CD4-positive, alpha-beta T cell treated with Interleukin-12 subunit alpha and Interleukin-12 subunit beta, for 1 hour (primary cell): Measurements from ENCODE around the gene EXOSC2.

Experiments used
- DNase-seq: peaks from one replicate; pipeline ENCODE4 v3.0.0-alpha.2; 2020

Gene EXOSC2

DNA sequence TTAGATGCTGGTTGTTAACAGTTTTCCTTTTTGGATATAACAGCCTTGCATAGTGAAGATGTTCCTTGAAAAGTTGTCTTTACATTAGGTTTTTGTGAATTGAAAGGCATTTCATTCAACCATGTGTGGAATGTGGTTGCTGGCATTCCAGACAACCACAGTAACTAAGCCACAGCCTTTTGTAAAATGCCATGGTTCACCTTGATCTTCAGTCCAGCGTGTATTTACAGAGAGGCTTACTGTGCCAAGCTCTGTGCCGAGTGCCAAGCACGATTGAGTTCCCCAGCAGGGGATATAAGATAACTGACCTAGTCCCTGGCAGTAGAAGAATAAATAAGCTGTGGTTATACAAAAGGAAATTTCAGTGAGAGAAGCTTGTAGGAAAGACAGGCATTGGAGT, 4.9 kb downstream of the EXOSC2 start:
- no peak for DNase-seq

DNA sequence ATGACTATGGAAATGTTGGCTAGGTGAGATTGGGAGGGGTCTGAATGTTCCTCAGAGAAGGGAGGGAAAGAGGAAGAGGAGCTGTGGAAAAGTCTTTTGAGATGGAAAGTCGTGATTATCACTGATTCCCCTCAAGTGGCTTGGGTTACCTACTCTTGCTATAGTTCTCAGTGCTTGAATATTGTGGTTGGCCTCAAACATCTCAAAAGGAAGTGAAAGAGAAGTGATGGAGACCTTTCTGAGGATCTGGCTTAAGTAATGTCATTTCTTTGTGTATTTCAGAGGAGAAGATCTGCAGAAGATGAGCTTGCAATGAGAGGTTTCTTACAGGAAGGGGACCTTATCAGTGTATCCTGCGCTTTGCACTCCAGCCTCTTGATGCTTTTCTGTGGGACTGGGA, 5.5 kb downstream of the EXOSC2 start:
- no peak for DNase-seq

DNA sequence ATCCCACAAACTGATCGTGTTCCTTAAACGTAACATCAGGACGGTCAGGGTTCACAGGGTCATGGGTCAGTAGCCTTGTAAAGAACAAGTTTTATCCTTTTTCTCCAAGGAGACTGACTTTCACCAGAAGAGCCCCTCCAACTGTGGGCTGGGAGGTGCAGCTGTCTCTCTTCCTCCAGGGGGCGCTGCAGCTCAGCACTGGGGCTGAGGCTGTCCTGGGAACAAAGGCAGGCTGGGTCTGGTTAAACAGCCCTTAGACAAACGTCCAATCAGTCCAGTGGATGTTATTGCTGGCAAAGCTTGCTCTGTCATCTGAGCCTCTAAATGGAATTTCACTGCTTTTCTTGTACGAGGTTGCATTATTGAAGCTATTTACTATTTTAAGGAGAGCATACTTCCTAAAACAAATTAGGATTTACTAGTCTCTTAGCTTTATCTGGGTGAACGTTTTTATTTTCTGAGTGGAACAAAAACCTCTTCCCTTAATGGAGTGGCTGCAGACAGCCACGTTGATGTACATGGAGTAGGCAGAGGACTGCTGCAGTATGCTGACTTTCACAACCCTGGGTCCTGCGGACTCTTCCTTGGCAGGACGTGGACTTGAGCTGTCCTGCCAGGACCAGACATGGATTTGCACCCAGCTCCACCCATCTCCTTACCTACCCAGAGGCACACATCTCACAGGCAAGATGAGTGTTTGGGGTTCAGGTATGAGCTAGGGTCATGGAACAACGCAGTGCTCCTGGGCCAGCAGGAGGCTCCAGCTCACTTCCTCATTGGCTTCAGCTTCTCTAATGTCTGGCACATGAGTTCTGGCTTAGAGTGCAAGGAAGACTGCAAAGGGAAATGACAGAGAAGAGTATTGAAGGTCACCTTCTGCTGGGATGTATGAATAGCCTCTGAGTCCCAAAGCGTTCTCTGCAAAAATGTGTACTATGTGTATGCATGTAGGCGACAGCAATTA, 7.8 kb downstream of the EXOSC2 start:
- peak; percentile 70 for DNase-seq

DNA sequence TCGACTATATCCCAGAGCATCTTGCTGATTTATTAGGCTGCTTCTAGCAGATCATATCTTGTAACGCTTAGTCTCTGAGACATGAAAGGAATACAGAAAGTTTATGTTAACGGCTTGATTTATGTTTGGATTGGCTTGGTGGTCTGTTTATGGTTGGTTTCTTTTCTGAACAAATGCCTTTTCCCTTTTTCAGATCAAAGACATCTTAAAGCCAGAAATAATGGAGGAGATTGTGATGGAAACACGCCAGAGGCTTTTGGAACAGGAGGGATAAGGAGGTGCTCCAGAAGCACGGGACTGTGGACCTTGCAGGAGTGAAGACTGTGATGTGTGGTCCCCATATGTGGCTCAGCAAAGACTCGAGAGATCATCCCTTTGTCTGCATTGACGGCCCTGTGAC, 9.9 kb downstream of the EXOSC2 start:
- no peak for DNase-seq

DNA sequence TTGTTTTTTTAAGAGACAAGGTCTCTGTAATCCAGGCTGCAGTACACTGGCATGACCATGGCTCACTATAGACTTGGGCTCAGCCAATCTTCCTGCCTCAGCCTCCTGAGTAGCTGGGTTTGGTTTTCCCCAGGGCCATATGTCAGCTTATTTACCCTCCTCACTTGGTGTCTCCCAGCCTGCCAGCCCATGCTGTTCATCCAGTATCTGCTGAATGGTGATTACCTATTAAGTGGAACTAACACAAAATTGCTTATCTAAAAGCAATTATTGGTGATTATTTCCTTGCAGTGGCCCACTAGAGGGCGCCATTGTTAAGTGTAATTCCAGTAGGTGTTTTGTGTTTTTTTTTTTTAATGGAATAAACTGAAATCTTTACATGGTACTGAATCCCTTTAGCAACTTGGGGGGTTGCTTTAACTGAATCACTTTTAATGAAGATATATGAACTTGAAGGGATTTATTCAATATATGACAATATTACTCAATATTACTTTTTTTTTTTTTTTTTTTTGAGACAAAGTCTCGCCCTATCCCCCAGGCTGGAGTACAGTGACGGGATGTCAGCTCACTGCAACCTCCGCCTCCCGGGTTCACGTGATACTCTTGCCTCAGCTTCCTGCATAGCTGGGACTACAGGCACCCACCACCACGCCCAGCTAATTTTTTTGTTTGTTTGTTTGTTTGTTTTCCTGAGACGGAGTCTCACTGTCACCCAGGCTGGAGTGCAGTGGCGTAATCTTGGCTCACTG, 13.8 kb downstream of the EXOSC2 start:
- peak; percentile 75 for DNase-seq

DNA sequence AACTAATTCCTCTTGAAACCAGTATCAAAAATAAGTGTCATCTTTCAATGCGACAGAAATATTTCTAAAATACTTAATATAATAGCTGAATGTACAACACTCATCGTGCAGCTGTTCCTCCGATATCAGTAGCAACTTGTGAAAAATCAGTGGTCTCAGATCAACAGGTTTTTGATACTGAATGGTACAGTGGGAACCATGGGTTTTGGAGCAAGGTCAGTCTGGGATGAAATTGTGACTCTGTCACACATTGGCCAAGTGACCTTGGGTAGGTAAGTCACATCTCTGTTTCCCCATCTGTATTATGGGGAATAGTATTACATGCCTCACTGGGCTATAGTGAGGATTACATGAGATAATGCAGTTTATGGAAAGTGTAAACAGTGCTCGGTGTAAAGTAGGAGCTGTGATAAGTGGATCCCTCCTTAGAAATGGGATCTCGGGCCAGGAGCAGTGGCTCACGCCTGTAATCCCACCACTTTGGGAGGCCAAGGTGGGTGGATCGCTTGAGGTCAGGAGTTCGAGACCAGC, 17.3 kb downstream of the EXOSC2 start:
- no peak for DNase-seq

DNA sequence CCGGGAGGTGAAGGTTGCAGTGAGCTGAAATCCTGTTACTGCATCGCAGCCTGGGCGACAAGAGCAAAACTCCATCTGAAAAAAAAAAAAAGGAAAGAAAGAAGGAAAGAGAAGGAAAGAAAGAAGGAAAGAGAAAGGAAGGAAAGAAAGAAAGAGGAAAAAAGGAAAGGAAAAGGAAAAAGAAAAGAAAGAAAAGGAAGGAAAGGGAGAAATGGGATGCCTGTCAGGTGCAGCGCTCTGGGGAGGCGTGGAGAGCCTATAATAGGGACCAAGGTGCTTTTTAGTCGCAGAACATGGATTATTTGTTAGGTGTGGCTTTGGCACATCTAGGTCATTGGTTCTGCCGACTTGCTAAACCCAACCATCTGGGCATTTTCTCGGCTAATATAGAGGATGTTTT, 17.9 kb downstream of the EXOSC2 start:
- no peak for DNase-seq

DNA sequence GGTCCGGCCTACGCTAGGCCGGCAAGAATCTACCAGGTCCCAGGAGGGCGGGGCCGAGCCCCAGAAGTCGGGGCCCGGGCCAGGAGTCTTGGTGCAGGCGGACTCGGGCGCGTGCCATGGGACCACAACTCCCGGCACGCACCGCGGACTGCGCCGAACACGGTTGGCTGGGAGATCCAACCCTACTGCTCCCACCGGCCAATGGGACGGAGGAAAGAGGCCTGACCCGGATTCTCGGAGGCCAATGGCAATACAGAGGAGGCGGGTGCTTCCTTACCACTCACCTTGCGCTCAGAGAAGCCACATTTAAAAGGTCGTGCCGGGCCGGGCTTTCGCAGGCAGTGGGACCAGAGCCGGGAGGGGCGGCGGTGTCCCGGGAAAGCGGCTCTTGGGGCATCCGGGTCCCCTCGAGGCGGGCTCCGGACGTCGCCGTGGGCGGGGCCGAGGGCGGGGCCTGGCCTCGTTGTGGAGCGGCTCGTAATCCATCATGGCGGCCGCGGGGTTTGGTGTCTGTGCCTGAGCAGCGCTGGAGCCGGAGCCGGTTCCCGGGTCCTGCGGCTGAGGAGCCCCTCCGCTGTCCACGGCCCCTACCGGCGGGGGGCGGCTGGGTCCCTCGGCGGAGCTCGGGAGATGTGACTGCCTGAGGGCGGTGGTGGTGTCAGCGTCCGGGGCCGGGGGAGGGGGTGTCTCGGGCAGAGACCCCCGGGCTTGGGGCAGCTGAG, 19.1 kb downstream of the EXOSC2 start:
- peak; percentile 96 for DNase-seq

DNA sequence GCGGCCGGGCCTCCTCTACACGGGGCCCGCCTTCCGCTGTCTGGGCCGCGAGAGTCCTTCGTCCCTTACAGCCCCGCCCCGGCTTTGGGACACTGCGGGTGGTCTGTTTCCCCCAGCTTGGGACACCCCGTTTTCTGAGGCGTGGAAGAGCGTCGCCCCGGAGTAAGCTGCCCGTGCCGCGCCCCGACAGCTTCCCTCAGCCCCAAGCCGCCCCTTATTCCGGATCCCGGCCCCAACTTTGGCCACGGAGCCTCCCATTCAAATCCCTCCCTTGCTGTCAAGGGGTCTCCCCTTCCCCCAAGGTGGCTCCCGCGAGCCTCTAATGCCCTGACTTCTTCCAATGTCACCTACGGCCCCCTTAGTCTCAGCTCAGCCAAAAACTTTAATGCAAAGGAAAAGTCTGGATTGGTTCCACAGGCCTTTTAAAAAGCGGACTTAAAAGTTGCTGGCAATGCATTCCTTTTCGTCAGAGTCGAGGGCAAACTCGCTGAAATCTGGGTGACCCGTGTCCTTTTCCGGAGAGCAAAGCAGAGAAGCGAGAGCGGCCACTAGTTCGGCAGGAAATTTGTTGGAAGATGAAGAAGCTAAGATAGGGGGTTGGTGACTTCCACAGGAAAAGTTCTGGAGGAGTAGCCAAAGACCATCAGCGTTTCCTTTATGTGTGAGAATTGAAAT, 19.8 kb downstream of the EXOSC2 start:
- DNase-seq, result no peak

DNA sequence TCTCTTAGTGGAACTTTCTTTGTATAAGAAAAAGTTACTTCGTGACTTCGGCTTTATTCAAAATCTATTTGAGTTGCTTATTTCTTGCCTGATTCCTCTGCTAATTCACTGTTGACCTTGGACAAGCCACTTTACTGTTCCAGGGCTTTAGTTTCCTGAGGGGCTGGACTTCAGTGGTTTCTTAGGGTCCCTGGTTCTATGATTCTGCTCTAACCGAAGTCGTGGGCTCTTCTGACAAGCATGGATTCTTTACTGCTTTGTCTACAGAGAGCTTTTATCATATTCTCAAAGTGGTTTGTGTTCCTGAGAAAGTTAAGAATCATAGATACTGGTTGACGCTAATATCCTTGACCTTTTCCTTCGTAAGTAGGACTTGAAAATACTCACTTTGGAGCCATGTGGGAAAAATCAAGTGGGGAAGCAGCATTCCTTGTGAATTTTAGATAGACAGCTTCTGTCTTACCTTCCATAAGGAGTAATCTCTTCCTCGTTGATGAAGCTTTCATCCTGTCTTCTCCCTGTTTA, 21.1 kb downstream of the EXOSC2 start:
- no peak for DNase-seq

DNA sequence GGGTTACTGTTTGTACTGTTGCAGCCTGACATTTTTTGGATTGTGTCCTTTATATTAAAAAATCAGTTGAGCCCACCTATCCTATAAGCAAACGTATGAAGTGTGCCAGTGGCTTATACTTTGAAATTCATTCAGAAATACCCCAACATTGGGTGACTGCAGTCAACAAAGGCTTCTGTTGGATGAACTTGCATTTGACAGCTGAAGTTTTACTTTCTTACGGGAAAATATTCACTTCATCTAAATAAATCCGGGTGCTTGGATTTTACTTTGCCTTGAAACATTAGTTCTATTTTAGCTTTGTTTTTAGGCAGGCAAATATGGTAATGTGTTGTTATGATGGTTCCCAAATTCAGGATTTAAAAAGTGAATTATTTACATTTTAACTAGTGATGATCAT, 21.7 kb downstream of the EXOSC2 start:
- DNase-seq, result no peak

DNA sequence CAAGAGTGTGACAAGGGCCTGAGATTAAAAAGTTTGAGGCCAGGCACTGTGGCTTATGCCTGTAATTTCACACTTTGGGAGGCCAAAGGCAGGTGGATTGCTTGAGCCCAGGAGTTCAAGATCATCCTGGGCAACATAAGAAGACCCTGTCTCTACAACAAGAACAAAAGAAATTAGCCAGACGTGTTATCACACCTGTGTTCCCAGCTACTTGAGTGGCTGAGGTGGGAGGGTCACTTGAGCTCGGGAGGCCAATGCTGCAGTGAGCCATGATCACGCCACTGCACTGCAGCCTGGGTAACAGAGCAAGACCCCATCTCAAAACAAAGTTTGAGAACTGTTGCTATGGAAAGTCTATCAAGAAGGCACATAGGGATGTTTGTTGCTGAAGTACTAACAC, 25.0 kb downstream of the EXOSC2 start:
- no peak for DNase-seq

DNA sequence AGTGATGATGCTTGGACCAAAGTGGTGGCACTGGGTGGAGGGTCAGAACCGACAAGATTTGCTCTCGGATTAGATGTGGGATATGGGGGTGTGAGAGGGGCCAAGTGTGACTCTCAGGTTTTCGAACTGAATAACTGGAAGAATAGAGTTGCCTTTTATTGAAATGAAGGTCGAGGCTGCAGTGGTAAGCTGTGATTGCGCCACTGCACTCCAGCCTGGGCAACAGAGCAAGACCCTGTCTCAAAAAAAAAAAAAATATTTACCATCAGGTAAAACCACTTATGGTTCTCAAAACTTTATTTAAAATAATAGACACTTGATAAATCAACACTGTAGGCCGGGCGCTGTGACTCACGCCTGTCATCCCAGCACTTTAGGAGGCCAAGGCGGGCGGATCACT, 27.2 kb downstream of the EXOSC2 start:
- no peak for DNase-seq

DNA sequence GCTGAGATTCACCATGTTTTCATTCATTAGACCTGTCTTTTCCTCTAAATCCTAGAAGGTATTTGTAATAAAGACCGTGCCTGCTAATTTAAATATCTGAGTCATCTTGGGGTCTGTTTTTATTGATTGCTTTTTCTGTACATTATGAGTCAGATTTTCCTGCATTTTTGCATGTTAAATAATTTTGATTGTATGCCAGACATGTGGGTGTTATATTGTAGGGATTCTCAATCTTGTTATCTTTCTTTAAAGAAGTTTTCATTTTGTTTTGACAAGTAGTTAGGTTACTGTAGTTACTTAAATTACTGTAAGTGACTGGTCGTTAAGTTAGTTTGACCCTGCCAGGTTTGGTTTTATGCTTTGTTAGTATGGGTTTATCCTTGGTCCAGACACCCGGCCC, 35.1 kb downstream of the EXOSC2 start:
- DNase-seq, result no peak

DNA sequence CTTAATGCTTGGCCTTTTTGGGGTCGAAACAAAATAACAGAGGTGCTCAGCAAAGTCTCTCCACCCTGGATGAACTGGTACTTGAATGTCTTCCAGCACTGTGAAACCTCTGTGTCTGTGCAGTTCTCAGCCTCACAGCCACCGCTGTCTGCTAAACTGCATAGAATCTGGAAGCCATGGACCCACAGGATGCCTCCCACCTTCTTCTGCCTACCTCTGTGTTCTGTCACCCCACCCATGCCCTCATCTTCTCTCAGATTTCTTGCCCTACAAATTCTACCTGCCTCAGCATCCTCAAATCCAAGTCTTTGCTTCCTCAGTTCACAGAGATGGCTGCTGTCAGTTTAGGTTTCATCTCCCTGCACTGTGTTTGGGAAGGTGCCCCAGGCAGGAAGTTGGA, 35.6 kb downstream of the EXOSC2 start:
- DNase-seq, result no peak

DNA sequence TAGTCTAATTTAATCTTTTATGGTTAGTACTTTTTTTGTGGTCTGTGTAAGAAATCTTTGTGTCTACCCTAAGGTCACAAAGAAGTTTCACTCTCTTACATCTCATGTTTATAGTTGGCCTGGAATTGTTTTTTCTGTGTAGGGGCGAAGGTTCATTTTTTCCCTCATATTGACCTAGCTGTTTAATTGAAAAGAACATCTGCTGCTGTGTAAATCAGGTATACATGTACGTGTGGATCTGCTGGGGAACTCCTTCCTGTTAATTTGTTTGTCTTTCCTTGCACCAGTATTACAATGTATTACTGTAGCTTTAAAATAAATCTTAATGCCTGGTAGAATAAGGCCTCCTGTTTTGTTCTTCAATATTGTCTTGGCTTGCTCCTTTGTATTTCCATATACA, 37.8 kb downstream of the EXOSC2 start:
- DNase-seq, result no peak

DNA sequence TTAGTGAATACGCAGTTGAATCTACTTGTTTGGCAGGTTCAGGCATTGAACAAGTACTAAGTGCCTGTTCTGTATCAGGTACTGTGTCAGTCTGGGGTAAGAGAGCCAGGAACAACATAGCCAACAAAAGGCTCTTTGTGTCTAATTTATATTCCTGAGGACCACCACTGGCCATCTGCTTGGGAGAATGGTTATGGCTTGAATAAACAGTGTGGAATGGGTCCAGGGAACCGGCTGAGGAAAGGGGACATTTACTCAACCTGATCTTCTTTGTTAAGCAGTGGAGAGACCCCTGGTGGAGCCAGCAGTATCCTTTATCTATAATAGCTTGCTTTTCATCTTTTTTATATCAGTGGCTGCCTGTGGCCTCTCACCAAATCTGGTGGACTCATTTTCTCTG, 38.6 kb downstream of the EXOSC2 start:
- no peak for DNase-seq

DNA sequence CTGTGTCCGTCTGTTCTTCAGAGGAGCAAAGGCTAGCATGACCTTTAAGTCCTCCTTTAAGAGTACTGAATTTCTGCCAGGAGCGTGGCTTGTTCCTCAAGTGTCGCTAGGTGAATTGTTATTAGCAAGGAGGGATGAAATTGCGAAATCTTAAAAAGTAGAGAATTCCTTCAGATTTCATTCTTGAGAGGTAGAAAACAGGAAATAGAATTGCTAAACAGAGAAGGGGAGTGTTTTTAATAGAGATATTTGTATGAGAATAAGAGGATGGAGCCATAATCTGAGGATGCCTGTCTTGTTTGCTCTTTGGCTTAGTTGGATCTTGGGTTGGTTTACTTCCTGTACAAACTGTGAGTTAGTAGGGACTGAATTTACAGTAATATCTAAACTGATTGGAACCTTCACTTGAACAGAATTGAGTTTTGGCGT, 39.2 kb downstream of the EXOSC2 start:
- no peak for DNase-seq

DNA sequence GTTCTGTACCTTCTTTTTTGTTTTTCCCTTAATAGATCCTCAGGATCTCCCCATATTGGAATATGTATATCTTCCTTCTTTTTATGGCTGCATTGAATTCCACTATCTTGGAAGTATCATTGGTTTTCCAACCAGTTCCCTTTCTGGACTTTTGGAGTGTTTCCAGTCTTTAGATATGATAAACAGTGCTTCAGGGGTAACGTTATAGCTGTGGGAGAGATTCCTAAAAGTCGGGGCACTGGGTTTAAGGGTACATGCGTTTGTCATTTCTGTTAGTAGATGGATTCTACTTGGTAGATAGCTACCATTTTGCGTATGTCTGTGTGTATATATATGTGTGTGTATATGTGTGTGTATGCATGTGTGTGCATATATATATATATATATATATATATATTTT, 42.0 kb downstream of the EXOSC2 start:
- DNase-seq, result no peak

DNA sequence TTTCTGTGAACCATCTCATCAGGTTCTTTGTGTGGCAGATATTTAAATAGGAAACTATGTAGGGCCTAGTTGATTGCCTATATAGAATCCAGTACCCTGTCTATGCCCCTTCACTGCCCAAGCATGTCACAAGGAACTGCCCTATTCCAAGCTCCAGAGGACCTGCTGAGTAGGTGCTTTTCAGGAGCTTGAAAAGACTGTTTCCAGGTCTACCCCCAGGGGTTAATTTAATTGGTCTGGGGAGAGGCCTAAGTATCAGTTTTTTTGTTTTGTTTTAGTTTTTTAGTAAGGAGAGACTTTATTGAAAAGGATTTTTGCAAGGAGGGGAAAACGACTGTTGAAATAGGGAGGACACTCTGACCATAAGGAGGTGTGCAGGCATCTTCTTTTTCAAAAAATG, 43.3 kb downstream of the EXOSC2 start:
- no peak for DNase-seq

DNA sequence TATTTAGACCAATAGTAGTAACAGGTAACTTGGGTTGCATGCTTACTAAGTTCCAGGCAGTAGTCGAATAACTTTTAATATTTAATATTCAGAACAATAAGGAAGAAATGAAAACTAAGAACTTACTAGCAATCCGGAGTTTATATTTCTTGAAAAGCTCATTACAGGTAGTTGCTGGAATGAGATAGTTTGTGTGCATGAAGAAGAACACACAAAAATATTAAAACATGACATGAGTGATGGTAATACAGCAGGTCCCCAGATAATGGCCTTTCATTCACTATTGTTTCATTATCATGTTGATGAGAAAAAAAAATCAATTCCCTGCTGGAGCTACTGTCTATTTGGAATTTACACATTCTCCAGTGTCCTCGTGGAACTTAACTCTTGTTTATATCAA, 44.7 kb downstream of the EXOSC2 start:
- DNase-seq, result no peak

DNA sequence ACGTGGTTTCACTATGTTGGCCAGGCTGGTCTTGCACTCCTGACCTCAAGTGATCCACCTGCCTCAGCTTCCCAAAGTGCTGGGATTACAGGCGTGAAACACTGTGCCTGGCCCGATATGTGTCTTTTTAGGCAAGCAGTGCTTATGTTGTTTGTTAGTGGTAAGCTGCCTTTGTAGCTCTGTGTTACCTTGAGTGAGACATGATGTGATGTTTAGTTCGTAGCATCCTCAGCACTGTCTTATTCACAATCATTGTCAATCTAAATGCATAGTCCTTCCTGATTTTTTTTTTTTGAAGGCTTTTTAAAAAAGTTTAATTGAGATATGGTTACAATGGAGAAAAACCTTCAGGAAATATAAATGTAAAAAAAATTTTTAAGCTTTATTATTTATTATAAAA, 45.5 kb downstream of the EXOSC2 start:
- no peak for DNase-seq
